Parietal lobe (tissue), 2 donors: ENCODE data around the gene ZDHHC16. TPM values are rescaled to one million over a fixed set of nuclear protein-coding genes. Genes with fewer than 3 reads are reported as not detected.

ENCODE experiments used
- small RNA-seq: library from RNA; depleted of rRNA; stranded (forward); fragments of <200 nt; gene quantifications from one replicate; pipeline ENCODE3, GENCODE V24; 2014; ENCODE audit warnings: low replicate concordance
- total RNA-seq: library from RNA; depleted of rRNA; stranded (reverse); fragments of >200 nt; gene quantifications from one replicate; pipeline ENCODE4 v1.2.3, GENCODE V29; 2014

Gene ZDHHC16
- 40.7 TPM for total RNA-seq

DNA sequence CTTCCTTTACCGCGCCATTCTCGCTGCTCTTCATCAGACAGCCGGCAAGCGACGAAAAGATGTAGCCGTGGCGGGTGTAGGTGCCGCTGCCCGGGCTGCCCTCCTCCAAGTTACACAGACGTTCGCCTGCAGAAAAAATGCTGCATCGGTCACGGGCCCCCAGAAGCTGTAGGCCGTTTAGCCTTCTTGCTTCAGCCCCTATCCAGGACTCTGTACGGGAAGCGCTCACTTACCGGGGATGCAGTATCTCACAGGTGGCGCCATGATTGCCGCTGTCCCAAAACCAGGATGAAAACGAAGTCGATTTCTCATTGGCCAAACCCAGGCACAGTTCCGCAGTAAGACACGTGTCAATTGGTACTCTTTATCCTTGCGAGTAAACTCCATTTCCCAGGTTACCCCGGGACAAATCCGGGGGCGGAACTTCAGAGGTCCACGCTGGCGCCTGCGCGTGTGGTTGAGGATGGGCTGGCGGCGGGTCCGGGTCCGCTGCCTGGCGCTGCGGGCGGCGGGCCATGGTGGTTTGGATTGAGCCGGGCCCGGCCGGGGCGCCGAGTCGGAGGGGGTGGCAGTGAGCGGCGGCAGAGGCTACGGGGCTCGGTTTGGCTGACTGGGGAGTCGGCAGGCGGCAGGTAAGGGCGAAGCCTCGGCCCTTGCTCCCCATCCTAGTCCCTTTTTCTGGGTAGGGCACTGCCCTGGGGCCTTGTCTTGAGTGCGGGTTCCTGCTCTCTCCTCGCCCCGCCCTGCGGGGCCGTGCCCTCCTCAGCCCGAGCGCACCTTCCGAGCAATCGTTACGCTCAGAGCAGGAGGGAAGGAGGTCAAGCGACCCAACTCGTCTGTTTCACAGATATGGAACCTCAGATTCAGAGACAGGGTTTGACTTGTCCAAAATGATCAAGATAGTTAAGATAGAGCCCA lies at the start of gene ZDHHC16, which contains the start of gene EXOSC1:
ZDHHC16 (plus strand) TSS at position 454 of the 918 bp plus-strand sequence. CDS start 5,501 bp downstream, outside the sequence.
EXOSC1 (minus strand) TSS at position 285 of the 918 bp plus-strand sequence; CDS start at position 264, 21 bp downstream.

DNA sequence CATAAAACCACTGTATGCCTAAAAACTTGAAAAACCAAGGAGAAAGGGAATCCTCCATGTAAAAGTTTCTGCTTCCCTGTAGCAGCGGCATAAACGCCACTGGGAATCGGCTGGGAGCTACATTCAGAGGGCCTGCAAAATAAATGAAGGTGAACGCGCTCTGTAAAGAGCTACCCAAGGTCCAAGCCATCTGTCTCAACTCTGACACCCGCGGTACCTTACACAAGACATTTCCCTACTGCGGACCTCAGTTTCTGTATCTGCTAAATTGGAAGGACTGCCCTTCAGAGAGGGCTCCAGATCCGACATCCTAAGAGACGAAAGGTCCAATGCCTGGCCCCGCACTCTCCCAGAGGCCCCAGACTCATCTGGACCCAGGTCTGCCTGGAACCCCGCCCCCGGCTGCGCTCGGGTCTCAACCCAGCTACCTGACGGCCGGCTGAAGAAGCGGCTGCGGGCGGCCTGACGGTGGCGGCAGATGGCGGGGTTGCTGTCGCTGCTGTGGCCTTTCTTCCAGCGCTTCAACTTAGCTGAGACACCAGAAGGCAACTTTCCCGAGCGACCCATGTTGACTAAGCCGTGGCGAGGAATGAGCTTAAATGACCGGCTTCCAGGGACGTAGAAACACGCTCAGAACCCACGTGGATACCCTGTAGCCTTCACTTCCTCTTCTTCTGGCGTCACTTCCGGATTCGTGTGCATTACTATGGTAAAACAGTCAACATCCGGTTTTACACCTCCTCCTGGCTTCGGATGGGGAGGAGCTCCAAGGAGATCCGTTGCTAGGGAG lies 45.1 kb upstream of the ZDHHC16 start, which contains the start of gene RRP12:
RRP12 (minus strand) TSS at position 676 of the 790 bp plus-strand sequence; CDS start at position 567, 109 bp downstream.

DNA sequence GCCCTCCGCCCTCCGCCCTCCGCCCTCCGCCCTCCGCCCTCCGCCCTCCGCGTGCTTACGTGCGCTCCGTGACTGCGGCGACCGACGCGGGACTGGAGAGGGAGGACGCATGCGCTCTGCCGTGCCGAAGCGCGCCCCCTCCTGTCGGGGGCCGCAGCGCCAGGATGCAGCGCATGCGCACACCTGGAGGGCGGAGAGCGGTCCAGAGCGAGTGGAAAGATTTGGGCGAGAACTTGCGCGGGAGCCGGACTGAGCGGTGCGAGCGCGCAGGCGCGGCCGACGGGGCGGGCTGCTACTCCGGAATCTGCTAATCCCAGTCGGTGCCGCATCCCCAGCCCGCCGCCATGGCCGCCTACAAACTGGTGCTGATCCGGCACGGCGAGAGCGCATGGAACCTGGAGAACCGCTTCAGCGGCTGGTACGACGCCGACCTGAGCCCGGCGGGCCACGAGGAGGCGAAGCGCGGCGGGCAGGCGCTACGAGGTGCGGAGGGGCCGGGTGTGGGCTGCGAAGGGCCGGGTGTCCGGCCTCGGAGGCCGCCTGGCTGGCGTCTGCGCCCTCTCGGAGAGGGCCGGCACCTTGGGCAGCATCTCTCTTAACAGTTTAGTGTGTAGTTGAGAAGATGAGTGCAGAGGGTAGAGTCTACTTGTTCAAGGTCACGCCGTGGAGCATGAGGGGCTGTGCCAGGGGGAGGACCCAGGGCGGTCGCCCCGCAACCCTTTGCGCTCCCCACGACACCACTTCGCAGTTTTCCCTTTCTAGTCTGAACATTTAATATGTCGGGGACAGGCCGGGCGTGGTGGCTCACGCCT lies 19.8 kb upstream of the ZDHHC16 start, which contains the start of gene PGAM1:
PGAM1 (plus strand) TSS at position 228 of the 812 bp plus-strand sequence; CDS start at position 345, 117 bp downstream.

DNA sequence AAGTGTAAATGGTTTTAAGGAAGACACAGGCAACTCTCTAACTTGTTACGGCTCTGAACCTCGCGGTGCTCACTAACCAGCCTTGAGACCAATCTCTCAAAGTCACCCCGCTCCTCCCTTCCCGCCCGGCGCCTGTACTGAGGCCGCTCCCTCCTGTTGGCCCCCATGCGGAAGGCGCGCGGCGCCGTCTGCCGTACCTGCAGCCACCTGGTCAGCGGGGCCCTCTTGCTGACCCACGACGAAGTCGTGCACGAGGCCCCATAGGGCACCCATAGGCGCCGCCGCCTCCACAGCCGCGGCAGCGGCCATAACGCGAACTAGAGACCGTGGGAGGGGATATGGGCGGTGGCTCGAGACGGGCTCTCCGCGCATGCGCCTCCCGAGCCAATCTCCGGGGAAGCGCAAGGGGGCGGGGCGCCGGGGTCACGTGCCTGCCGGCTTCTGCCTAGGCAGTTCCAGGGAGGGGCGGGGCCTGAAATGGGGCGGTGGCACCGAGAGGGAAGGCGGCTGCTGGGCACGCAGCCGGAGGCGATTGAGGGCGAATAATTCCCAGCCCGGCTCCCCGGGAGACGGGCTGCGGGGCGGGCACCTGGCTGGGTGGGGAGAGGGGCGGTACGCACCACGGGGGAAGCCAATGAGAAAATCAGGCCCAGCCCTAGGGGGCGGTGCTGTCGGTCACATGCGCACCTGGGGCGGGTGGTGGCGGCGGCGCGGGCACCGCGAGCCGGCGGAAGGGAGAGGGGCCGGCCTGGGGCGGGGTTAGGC lies 52.3 kb downstream of the ZDHHC16 start, which contains the start of gene MMS19:
MMS19 (minus strand) TSS at position 347 of the 765 bp plus-strand sequence; CDS start at position 309, 38 bp downstream.

DNA sequence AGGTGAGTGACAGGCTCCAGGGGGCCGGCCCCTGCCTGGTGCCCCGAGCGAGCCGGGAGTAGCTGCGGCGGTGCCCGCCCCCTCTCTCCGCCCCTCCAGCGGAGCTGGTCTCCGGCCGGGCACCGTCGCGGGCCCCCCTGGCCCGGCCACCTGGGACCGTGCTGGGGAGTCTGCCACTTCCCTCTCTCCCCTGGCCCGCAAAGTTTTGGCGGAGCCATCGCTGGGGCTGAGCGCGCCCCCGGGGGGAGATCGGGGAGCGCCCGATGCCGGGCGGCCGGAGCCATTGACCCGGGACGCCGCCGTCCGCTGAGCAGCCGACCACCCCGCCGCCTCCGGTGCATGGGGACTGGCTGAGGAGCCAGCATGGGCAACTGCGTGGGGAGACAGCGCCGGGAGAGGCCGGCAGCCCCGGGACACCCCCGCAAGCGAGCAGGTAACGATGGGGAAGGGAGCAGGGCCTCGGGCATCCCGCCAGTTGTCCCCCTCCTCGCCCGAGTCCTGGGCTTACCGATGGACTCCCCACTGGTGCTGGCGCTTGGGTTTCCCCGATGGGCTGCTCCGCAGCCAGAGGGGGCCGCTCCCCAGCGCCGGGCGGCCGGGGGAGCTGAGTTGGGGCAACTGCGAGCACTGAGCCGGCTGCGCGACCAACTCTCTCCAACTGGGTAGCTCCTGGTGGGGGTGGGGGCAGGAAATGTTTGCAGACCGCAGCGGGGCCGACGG lies 53.0 kb downstream of the ZDHHC16 start, which contains the start of gene UBTD1:
UBTD1 (plus strand) TSS at position 84 of the 720 bp plus-strand sequence; CDS start at position 364, 280 bp downstream.

Small RNAs within 50 kb of the gene (small RNA-seq; reads per million reads assigned to genes)
- not detected for gene RF00019

Other genes with a start within 250 kb of the ZDHHC16 start
- 9.4 TPM for gene ARHGAP19, start 153.5 kb upstream of the ZDHHC16 start, total RNA-seq
- 4.7 TPM for gene FRAT1, start 126.9 kb upstream of the ZDHHC16 start, total RNA-seq
- 11.6 TPM for gene FRAT2, start 111.4 kb upstream of the ZDHHC16 start, total RNA-seq
- 18.2 TPM for gene RRP12, start 44.8 kb upstream of the ZDHHC16 start, total RNA-seq
- 105 TPM for gene PGAM1, start 20.0 kb upstream of the ZDHHC16 start, total RNA-seq
- gene EXOSC1, start 169 bp upstream of the ZDHHC16 start, total RNA-seq: 39.1 TPM
- 94.8 TPM for gene MMS19, start 52.2 kb downstream of the ZDHHC16 start, total RNA-seq
- gene UBTD1, start 52.7 kb downstream of the ZDHHC16 start, total RNA-seq: 0.94 TPM
- gene ANKRD2, start 126.6 kb downstream of the ZDHHC16 start, total RNA-seq: not detected
- gene HOGA1, start 138.2 kb downstream of the ZDHHC16 start, total RNA-seq: 0.31 TPM
- not detected for gene C10orf62, start 143.5 kb downstream of the ZDHHC16 start, total RNA-seq
- 26.0 TPM for gene MORN4, start 187.3 kb downstream of the ZDHHC16 start, total RNA-seq
- gene PI4K2A, start 194.5 kb downstream of the ZDHHC16 start, total RNA-seq: 10.3 TPM
- gene AVPI1, start 241.1 kb downstream of the ZDHHC16 start, total RNA-seq: 0.94 TPM